HuH-7 (cell line): ENCODE measurements around the gene GALNTL6.

ENCODE experiments used
- DNase-seq: peaks from one replicate; pipeline ENCODE4 v3.0.0; 2011; ENCODE audit warnings: low spot score

The GALNTL6 gene

DNA sequence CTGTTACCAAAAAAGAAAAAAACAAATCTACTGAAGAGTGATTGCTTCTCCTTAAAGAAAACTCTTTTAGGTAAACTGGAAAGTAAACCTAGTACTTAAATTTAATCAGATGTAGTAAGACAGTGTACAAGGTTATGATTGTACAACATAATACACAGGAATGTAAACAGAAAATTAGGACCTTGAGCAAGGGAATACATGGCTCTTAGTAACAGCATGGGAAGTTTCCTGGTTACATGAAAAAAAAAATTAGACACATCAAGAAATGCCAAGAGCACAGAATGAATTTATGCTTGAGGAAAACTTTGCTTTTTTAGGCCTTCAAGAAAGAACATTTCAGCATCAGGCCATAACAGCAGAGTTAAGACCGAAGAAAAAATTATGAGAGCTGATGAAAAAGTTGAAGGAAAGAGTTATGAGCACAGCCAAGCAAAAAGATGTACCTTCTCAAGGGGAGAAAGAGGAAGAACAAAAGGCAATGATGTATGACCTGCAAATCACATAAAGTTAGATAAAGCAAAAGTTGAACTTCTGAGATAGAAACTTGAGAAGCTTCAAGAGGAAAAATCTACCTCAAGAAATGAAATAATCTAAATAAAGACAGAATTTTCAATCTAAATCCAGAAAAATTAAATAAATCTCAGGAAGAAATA, 311.6 kb downstream of the GALNTL6 start:
- no peak for DNase-seq

DNA sequence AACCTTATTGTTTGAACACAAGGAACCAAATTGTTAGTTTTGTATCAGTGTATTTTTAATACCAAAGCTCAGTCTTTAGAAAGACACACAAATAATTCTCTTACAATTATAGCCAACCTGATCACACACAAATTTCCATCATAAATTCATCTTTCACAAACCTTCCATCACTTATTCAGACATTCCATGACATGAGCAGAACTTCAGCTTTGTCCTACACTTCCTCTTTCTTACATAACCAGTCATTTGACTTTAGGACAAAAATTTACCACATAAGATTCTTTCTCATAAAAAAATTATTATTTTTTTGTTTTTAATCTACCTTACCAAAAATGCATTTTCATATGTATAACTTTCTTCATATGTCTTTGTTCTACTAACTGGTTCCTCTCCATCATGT, 312.2 kb downstream of the GALNTL6 start:
- no peak for DNase-seq

DNA sequence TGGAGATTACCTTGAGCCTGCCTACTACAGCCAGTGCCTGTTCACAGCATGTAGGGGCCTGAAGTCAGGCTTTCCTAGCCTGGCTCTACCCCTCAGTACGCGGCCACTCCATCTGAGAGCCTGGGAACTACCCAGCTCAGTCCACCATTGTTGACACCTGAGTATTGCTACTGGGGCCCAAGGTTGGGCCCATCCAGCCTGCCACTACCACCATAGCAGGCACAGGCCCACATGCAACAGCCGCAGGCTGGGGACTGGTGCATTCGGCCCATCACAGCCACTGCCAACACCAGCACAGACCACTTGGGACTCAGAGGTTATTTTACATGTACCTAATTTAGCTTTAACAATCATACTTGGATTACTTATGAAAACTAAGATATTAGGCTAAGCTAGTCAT, 314.0 kb downstream of the GALNTL6 start:
- no peak for DNase-seq

DNA sequence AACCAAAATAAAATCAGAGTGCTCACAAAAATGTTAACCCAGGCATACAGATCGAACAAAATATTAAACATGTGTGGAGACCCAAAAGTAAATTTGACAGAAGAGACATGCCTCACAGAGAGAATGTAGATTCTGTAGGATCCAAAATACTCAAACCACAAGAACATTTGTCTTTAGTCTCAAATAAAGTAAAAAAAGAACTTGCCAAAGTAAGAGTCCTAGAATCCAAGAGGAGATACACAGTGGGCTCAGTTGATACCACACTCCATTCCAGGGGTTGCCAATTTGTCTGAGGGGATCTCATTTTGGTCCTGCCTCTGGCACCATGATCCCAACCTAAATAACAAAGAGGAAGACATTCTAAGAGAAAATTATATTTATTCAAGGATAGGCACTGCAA, 316.4 kb downstream of the GALNTL6 start:
- DNase-seq, result no peak

DNA sequence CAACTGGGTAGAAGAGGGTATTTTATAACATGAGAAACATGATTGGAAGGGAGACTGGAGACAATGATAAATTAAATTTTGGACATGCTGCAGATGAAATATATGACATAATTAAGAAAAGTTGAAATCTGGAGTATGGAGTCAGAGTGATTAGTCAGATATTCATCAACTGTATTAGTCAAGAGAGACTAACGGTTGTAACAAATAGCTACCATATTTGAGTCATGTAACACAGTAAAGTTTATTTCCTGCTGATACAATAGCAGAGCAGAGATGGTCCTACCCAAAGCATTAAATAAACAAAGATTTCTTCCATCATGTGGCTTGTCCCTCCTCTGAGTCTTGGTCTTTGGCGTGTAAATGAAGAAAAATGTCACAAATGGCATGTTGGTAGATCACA, 321.3 kb downstream of the GALNTL6 start:
- DNase-seq, result no peak

DNA sequence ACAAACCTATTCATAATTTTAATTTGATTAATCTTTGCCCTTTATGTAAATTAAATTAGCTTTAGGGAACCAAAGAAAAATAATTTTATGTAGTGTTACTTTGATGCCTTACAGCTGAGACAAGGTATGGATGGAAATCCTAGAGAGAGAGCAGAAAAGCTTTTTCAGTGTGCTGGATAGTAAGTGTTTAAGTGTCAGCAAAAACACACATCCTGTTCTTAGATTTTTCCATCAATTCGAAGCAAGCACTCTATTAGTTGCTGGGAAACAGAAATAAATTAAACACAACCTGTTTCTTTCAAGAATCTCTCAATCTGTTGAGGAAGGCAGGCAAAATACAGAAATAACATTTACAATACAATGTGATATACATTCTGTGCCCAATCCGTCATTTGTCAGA, 327.8 kb downstream of the GALNTL6 start:
- no peak for DNase-seq

DNA sequence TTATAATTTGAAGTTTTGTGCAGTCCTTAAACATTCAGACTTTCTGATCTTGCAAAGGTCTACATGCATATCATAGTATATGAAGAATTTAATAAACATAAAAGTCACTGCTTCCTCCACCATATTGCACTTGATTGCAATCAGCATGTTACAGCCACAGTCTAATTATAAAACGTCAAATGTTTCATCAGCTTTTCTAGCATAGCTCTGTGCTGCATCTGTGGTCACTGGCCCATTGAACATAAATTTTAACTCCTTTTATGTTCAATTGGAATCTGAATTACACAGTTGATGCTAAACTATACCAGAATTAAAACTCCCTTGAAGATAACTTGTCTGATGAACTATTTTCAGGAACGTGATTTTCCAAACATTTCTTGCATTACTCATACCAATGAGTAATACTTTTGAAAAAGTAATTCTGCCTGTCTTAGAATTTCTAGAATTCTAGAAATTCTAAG, 329.1 kb downstream of the GALNTL6 start:
- DNase-seq, result no peak

DNA sequence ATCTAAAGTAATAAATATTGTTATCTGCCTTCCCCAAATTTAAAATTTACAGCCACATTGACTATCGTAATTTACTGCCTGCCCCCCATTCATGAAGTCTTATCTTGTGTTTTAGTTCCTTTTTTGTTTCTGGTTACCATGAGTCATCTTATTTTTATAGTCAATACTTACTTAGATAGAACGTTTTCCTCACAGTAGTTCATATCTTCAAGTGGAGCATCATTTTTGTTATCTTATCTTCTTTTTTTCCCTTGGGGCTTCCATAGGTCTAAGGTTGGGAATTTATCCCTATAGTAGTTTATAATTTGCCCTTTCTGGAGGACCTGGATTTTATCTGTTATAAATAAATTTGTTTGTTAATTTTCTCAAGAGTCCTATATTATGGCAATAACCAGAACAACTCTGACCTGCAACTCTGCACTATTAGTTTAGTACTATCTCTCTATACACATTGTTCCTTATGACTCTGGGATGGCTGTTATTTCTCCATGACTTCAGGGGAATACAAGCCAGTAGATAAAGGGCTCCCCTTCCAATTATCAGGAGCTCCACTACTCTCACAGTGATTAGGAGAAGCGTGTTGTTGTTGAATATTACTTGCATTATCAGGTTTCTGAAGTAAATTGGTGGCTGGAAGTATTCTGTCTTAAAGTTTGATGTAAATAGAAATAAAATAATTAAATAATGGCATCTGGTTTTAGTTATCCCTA, 330.6 kb downstream of the GALNTL6 start:
- no peak for DNase-seq

DNA sequence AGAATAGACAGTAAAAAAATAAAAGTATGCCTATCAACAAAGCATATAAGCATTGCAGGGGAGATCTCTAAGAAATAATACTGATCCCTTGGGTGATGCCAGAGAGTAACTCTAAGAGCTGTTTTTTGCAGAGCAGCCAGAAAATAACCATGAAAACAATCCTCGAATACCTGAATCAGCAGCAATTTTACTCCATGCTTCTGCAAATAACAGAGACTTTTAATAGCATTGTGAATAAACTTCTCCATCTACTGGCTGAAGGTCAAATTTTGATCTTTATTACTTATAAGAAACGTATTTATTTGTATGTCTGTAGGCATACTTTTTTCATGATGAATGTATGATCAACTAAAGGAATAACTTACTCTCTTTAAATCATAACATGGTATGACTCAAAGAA, 334.5 kb downstream of the GALNTL6 start:
- no peak for DNase-seq

DNA sequence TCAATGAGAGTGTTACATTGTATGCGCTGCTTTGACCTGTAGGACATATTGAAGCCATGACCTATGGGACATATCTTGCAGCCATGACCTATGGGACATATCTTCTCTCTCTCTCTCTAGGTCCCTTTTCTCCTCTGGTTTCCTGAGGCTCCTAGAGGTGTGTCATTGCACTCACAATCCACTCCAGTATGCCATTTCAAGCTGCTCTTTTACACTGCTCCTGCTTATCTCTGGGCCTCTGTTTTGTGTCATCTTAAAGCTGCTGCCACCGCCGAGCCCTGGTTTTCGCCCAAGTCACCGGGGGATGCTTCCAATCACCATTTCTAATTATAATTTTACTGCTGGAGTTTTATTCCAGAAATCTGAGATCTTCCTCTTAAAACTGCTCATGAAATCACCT, 336.1 kb downstream of the GALNTL6 start:
- DNase-seq, result no peak

DNA sequence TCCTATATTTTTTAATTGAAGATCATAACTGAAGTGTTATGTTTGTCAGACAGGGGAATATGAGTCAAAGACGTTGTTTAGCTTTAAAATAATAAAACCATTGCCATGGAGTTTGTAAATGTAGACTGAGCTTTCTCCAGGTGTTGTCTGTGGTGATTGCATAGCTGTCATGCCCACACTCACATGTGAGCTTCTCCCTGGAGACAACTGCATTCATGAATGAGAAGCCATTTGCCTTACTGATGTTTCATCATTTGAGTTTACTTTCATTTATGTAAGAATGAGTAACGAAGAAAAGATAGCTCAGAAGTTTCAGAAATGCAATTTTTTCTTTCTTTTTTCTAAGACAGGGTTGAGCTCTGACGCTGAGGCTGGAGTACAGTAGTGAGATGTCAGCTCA, 339.1 kb downstream of the GALNTL6 start:
- DNase-seq, result no peak

DNA sequence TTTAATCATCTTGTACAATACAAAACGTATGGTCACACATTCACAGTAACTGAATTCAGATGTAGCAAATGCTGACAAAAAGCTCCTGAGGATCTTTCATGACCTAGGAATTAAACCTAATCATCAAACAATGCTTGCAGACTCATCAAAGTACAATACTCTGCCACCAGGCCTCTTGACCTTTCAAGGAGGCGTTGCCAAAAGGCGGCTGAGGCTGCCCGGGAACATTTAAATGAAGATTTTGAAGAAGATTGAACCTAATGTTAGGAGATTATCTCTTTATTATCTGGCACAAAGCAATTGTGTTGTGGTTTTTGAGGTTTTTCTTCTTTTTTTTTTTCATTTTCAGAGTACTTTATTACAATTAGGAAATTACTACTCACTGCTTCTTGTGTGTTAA, 340.5 kb downstream of the GALNTL6 start:
- DNase-seq, result no peak

DNA sequence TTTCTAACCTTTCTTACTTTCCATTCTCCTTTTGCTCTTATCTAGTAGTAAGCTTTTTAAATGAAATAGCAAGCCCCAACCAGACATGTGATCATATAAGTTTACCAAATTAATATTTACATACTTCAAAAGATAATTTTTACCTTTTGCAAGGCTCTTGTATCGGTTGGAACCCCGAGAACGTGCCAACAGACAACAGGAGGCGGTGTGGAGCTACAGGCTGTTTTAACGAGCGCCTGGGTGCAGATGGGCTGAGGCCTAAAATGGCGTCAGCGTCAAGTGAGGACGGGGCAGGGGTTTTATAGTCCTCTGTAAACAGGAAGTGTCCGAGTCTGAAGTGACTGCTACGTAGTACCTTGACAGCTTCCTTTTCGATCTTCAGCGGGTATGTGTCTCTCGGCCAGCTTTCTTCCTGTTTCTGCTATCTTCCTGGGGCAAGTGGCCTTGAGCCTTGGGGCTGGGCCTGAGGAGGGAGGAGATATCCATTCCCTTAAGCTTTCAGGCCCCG, 342.7 kb downstream of the GALNTL6 start:
- DNase-seq, result no peak

DNA sequence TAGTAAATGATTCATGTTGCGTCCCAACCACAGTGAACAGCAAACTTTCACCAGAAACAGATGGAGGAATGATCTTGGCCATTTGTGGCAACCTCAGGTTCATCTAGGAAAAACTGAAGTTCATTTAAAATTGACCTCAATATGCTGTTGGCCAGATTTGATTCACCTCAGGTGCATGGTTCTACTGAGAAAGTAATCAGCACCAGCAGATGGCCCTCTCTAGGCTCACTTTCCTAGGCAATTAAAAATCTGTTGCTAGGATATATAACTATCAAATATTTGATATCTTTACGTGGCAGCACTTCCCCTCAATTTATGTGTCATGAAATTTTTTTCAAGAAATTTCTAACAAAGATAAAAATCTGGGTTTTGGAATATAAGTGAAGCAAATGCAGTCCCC, 344.7 kb downstream of the GALNTL6 start:
- DNase-seq, result no peak

DNA sequence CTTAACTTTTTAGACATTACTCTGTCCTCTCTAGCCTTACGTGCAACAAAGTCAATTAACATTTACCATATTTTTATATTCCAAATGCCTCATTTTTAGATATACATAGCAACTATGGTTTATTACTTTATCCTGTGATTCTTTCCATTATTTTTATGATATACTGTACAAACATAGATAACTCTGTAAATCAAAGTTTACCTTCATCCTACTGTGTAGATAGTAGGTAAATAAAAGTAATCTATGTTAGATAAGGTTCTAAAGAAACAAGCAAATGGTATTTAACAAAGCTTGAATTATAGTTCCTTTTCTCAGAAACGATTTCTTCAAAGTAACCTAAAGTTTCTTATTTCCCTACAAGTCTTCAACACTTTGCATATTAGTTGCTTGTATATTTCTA, 350.0 kb downstream of the GALNTL6 start:
- DNase-seq, result no peak

DNA sequence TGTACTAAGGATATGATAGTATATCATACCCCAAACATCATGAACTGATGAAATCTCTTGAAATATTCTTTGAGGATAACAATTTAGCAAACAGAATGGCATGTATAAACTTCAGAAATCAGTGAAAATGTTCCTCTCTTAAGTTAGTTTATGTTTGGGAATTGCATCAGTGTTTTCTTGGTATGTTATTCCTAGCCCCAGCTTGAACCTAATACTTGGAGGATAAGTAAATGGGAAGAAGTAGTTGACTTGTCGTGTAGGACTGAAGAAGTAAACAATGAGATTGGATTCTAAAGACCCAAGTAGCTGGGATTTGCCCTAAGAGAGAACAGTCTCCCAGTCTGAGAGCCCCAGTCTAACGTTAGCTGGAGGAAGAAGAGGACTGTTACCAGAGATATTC, 355.7 kb downstream of the GALNTL6 start:
- DNase-seq, result no peak

DNA sequence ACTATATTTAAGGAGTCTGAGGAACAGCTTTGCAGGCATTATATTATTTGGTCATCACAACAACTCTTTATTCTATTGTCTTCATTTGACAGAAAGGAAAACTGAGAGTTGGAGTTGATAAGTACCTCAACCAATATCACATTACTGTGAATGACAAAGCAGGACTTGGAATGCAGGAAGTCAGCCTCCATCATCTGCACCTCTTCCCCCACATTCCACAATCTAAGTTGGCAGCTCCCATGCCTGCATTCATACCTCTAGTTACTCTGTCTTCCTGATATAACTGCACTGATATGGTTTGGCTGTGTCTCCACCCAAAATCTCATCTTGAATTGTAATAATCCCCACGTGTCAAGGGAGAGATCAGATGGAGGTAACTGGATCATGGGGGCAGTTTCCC, 356.7 kb downstream of the GALNTL6 start:
- DNase-seq, result no peak

DNA sequence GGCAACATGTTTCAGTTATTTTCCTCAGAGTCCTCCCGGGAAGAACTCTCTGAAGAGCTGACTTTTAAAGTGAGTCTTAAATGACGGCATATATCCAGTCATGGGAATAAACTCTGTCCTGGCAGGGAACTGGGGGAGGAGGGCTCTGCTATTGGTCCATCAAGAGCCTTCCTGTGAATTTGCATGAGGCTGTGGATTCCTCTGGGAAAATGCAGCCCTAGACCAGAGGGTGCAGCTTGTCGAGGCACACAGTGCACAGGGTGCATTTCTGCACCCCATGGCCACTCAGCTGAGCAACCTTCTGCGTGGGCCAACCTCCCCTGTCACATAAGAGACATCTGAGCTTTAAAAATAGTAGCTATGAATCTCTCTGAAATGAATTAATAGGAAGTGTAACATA, 360.0 kb downstream of the GALNTL6 start:
- no peak for DNase-seq

DNA sequence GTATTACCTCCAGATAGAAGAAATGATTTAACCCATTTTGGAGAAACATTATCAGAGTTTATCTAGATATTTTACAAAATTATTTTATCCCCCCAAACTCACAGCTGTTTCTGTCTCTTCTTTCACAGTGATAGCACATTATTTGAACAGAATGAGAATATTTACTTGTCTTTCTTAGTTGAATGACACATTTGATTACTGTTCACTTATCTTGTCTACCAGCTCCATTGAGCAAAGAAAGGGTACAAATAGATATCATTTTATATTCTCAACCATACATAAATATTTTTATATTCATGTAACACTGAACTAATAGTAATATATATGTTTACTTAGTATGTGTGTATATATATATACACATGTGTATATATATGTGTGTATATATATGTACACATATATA, 364.2 kb downstream of the GALNTL6 start:
- DNase-seq, result no peak

DNA sequence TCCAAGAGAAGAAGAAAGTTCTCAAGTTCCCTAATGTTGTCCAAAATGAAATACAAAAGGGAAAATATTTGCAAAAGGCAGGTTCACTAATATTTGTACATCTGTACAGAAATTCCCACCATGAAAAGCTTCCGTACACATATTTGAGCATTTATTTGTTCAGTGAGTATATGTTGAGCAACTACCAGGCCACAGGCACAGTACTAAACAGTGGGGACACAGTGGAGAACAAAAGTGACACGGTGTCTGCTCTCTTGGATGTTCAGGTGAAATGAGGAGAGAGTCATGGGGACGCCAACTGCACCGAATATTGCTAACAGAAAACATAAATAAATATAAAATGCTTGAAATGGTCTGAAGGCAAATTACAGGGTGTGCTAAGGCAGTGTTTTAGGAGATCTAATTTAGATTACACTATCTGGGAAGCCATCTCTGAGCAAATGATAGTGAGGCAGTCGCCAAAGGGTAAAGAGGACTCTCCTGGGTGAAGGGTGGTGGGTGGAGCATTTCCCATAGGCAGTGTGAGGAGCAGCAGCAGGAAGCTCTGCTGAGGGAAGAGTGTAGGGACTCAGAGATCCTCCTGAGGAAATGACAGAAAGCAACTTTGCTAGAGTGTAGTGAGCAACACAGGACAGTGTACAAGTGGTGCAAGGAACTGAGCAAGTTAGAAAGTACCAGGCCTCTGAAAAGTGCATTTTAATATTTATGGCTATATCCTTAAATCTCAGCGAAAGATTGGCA, 375.2 kb downstream of the GALNTL6 start:
- DNase-seq, result peak; percentile 9

DNA sequence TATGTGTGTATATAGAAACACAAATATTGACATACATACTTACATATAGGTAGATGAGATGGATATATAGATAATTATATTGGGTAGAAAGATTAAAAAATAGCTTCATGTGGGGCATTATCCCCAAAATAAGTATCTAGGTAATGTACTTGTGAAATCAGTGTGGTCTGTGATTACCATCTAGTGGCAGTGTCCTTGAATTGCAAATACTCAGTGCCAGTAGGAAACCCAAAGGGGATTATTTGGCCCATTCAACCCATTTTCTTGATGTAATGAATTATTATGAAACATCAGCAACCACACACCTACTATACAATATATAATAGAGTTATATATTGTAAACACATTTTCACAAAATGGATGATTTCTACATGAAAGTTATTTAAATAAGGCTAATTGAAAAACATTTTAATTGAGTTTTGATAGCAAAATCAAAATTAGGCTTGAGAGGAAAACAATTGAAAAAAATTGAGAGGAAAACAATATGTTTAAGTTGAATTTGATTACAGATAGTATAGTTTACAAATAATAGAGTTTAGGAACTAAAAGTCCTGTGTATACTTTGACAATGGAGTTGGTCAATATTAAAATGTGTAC, 389.4 kb downstream of the GALNTL6 start:
- DNase-seq, result peak; percentile 30

DNA sequence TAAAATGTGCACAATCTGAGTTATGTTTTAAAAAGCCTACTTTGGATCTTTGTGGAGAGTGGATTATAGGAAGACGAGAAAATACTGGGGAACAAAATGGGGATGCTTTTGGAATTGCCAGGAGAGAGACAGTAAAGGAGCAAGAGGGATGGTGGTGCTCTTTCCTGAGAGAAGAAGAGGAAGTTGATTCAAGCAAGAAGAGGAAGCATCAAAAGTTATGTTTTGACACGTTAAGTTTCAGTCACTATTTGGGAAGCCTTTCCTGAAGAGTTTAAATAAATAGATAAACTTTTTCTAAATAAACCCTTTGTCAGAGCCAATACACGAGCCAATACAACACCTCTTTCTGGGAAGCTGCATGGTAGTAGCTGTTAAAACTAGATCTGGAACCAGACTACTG, 394.1 kb downstream of the GALNTL6 start:
- DNase-seq, result no peak

DNA sequence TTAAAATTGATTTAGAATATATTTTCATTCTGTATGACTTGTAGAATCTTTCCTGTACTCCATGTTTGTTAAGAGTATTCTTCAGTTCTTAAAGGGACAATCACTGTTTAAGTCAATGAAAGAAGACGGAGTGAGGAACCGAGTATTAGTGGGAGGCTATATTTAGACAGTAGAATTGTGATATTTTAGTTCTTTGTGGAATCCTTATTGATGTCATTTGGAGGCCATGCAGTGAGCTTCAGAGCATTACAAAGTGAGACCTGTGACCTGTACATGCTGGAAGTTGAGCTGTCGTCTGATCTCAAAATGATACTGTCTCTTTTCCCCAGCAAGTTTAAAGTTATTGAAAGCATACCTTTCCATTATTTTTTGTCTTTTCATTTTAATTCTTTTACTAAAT, 394.7 kb downstream of the GALNTL6 start:
- no peak for DNase-seq
